SK-N-MC (cell line): ENCODE results near the gene SPTB.

Experiments used
- DNase-seq: peaks from one replicate; pipeline ENCODE4 v3.0.0-alpha.2; 2011; ENCODE audit warnings: low read depth, low spot score
- H3K27ac ChIP-seq: fragments of 200-600 bp; sonication (generic); 2 replicates; pipeline ENCODE4 v1.5.1; 2016; ENCODE audit warnings: mixed run types
- H3K36me3 ChIP-seq: fragments of 200-600 bp; sonication (generic); 2 replicates; pipeline ENCODE4 v1.6.1; 2017; ENCODE audit warnings: antibody characterized with exemption, low read length, mixed read lengths; ENCODE audit not compliant: insufficient read depth
- H3K4me3 ChIP-seq: fragments of 200-600 bp; sonication (generic); 2 replicates; pipeline ENCODE4 v1.5.1; 2016
- H3K9ac ChIP-seq: fragments of 200-600 bp; sonication (generic); 2 replicates; pipeline ENCODE4 v1.8.0; 2017; ENCODE audit warnings: mixed run types, mixed read lengths; ENCODE audit not compliant: insufficient read length
- H3K9me3 ChIP-seq: fragments of 200-600 bp; sonication (generic); 2 replicates; pipeline ENCODE4 v1.6.1; 2017; ENCODE audit warnings: low read depth, mild to moderate bottlenecking, antibody characterized with exemption, low read length, moderate library complexity, mixed read lengths
- EZH2 ChIP-seq: fragments of 200-600 bp; sonication (generic); IDR thresholded peaks from one replicate; pipeline ENCODE4 v1.6.1; 2017; ENCODE audit warnings: antibody characterized with exemption
- FOXP2 ChIP-seq: optimal IDR thresholded peaks from 2 replicates; pipeline ENCODE3; 2011; ENCODE audit warnings: mild to moderate bottlenecking, moderate library complexity; ENCODE audit not compliant: insufficient read depth; ENCODE audit errors: extremely low read length, control extremely low read depth
- POLR2AphosphoS5 ChIP-seq: IDR thresholded peaks from 2 replicates; pipeline ENCODE4 v1.6.1; 2012; ENCODE audit warnings: mild to moderate bottlenecking, low read depth, low read length, borderline replicate concordance

SPTB gene

GRCh38 chr14:64841772-64842750, 37.6 kb downstream of the SPTB start:
- Histone ChIP-seq H3K27ac (no peak overlapping the region), H3K9me3 (no peaks in the 10 kb centered on the region), H3K4me3 (no peak overlapping the region), H3K36me3 (no peaks in the 10 kb centered on the region), H3K9ac (no peak overlapping the region)
- no peak for DNase-seq
- no peak for TF ChIP-seq EZH2
- TF ChIP-seq FOXP2 = no peak
- TF ChIP-seq POLR2AphosphoS5 = no peak

- no peak for DNase-seq
- TF ChIP-seq FOXP2 = no peak
- TF ChIP-seq EZH2 = no peak
- no peak for TF ChIP-seq POLR2AphosphoS5
- no peaks in the 10 kb centered on the region for H3K9me3 ChIP-seq
- H3K27ac ChIP-seq = no peak overlapping the region
- no peaks in the 10 kb centered on the region for H3K36me3 ChIP-seq
- H3K4me3 ChIP-seq = no peak overlapping the region
- H3K9ac ChIP-seq = no peak overlapping the region
These were observed 38.5 kb downstream of the SPTB start for GRCh38 chr14:64841121-64841651.

GRCh38 chr14:64838656-64839055, 41.1 kb downstream of the SPTB start:
- H3K36me3 ChIP-seq = no peaks in the 10 kb centered on the region
- H3K9me3 ChIP-seq = no peaks in the 10 kb centered on the region
- no peak for DNase-seq
- TF ChIP-seq FOXP2 = no peak
- no peak for TF ChIP-seq POLR2AphosphoS5
- TF ChIP-seq EZH2 = no peak
- H3K27ac ChIP-seq = no peak overlapping the region
- no peak overlapping the region for H3K9ac ChIP-seq
- no peak overlapping the region for H3K4me3 ChIP-seq

GRCh38 chr14:64835431-64835830, 44.3 kb downstream of the SPTB start:
- TF ChIP-seq POLR2AphosphoS5 = no peak
- no peak for TF ChIP-seq FOXP2
- TF ChIP-seq EZH2 = no peak
- Histone ChIP-seq H3K9ac (no peak overlapping the region), H3K9me3 (no peaks in the 10 kb centered on the region), H3K4me3 (no peak overlapping the region), H3K27ac (no peak overlapping the region), H3K36me3 (no peaks in the 10 kb centered on the region)
- DNase-seq = no peak

- TF ChIP-seq FOXP2 = no peak
- TF ChIP-seq EZH2 = no peak
- no peak for TF ChIP-seq POLR2AphosphoS5
- Histone ChIP-seq H3K9me3 (no peaks in the 10 kb centered on the region), H3K27ac (no peak overlapping the region), H3K36me3 (no peaks in the 10 kb centered on the region), H3K4me3 (no peak overlapping the region), H3K9ac (no peak overlapping the region)
- no peak for DNase-seq
These were observed 44.7 kb downstream of the SPTB start for GRCh38 chr14:64834965-64835364.

- H3K9ac ChIP-seq = no peak overlapping the region
- no peak for DNase-seq
These were observed 48.3 kb downstream of the SPTB start for GRCh38 chr14:64831419-64831818.

GRCh38 chr14:64830961-64831360, 48.7 kb downstream of the SPTB start:
- DNase-seq = no peak
- H3K9ac ChIP-seq = no peak overlapping the region
- no peak for TF ChIP-seq EZH2
- no peak for TF ChIP-seq FOXP2
- TF ChIP-seq POLR2AphosphoS5 = no peak
- H3K9me3 ChIP-seq = no peaks in the 10 kb centered on the region
- H3K4me3 ChIP-seq = no peak overlapping the region
- no peak overlapping the region for H3K27ac ChIP-seq
- H3K36me3 ChIP-seq = no peaks in the 10 kb centered on the region

More at GRCh38 chr14:64831419-64831818, 48.3 kb downstream of the SPTB start:
- Histone ChIP-seq H3K4me3 (no peak overlapping the region), H3K27ac (no peak overlapping the region), H3K9me3 (no peaks in the 10 kb centered on the region), H3K36me3 (no peaks in the 10 kb centered on the region)
- TF ChIP-seq EZH2 (no peak), FOXP2 (no peak), POLR2AphosphoS5 (no peak)

- Histone ChIP-seq H3K27ac (no peak overlapping the region), H3K4me3 (no peak overlapping the region), H3K9me3 (no peaks in the 10 kb centered on the region), H3K9ac (no peak overlapping the region), H3K36me3 (no peaks in the 10 kb centered on the region)
- DNase-seq = no peak
- TF ChIP-seq FOXP2 (no peak), POLR2AphosphoS5 (no peak), EZH2 (no peak)
These were observed 51.6 kb downstream of the SPTB start for GRCh38 chr14:64828071-64828470.
